Epithelial cell of esophagus (primary cell): ENCODE results near the gene SNX24.

ENCODE experiments used
- DNase-seq: peaks from one replicate; pipeline ENCODE4 v3.0.0; 2010; ENCODE audit warnings: low read depth
- H3K4me3 ChIP-seq: 2 replicates; pipeline ENCODE4 v1.5.1; 2011; ENCODE audit warnings: mild to moderate bottlenecking, low read length, control low read depth
- TF ChIP-seq, protein P1 (sequence below): IDR thresholded peaks from 2 replicates; pipeline ENCODE4 v1.5.1; 2011; ENCODE audit warnings: low read depth, mild to moderate bottlenecking, low read length, control low read depth, inconsistent platforms; ENCODE audit not compliant: insufficient read depth; ENCODE audit errors: missing control alignments

SNX24 gene

GRCh38 chr5:122896598-122897282 lies 51.3 kb downstream of the SNX24 start:
- DNase-seq, result peak; percentile 38
- H3K4me3 ChIP-seq, result no peak overlapping the region
- TF ChIP-seq, protein P1, sequence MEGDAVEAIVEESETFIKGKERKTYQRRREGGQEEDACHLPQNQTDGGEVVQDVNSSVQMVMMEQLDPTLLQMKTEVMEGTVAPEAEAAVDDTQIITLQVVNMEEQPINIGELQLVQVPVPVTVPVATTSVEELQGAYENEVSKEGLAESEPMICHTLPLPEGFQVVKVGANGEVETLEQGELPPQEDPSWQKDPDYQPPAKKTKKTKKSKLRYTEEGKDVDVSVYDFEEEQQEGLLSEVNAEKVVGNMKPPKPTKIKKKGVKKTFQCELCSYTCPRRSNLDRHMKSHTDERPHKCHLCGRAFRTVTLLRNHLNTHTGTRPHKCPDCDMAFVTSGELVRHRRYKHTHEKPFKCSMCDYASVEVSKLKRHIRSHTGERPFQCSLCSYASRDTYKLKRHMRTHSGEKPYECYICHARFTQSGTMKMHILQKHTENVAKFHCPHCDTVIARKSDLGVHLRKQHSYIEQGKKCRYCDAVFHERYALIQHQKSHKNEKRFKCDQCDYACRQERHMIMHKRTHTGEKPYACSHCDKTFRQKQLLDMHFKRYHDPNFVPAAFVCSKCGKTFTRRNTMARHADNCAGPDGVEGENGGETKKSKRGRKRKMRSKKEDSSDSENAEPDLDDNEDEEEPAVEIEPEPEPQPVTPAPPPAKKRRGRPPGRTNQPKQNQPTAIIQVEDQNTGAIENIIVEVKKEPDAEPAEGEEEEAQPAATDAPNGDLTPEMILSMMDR, result peak; percentile 56

DNA sequence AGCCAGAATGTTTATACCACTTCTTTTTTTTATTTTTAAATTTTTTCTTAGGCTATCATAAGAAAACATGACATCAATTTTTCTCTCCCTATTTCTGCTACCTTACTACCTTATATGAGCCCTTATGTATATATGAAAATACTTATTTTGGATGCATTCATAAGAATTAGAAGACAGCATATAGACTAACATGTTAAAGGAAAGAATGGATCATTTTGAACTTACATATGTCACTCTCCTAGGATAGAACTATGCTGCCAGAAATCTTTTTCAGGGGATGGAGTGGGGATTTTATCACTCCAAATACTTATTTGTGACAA lies 51.8 kb downstream of the SNX24 start:
- TF ChIP-seq, protein P1, result no peak
- H3K4me3 ChIP-seq, result no peak overlapping the region
- DNase-seq, result no peak

GRCh38 chr5:122901346-122901745 lies 55.9 kb downstream of the SNX24 start:
- no peak overlapping the region for H3K4me3 ChIP-seq
- TF ChIP-seq, protein P1, result no peak
- DNase-seq, result no peak

GRCh38 chr5:122902263-122902662 lies 56.9 kb downstream of the SNX24 start:
- DNase-seq, result no peak
- TF ChIP-seq, protein P1, result no peak
- no peak overlapping the region for H3K4me3 ChIP-seq

DNA sequence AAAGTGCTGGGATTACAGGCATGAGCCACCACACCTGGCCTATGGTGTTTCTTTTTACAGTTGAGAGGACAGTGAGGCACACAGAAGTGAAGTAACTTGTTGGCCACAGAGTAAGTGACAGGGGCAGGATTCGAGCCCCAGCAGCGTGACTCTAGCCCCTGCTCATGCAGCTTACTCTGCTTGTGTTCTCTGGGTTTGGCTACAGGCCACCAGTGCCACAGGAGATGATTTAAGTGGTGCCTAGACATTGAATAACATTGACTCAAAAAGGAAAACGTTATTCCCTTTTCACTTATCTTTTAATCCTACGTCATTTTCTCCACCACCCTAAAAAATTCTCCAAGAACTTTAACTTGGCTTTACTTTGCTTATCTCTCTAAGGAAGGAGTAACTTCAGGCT lies 61.4 kb downstream of the SNX24 start:
- no peak overlapping the region for H3K4me3 ChIP-seq
- DNase-seq, result no peak
- TF ChIP-seq, protein P1, result no peak

GRCh38 chr5:122907276-122907675 lies 61.9 kb downstream of the SNX24 start:
- no peak overlapping the region for H3K4me3 ChIP-seq
- TF ChIP-seq, protein P1, result no peak
- peak; percentile 74 for DNase-seq

- no peak for DNase-seq
- H3K4me3 ChIP-seq, result no peak overlapping the region
- TF ChIP-seq, protein P1, result no peak
Observed at GRCh38 chr5:122908108-122908507, 62.7 kb downstream of the SNX24 start.
